Measurements from ENCODE around the gene RB1.

RB1 gene

GRCh38 chr13:48436661-48437288 lies 133.2 kb downstream of the RB1 start:
- TF ChIP-seq, protein P1, sequence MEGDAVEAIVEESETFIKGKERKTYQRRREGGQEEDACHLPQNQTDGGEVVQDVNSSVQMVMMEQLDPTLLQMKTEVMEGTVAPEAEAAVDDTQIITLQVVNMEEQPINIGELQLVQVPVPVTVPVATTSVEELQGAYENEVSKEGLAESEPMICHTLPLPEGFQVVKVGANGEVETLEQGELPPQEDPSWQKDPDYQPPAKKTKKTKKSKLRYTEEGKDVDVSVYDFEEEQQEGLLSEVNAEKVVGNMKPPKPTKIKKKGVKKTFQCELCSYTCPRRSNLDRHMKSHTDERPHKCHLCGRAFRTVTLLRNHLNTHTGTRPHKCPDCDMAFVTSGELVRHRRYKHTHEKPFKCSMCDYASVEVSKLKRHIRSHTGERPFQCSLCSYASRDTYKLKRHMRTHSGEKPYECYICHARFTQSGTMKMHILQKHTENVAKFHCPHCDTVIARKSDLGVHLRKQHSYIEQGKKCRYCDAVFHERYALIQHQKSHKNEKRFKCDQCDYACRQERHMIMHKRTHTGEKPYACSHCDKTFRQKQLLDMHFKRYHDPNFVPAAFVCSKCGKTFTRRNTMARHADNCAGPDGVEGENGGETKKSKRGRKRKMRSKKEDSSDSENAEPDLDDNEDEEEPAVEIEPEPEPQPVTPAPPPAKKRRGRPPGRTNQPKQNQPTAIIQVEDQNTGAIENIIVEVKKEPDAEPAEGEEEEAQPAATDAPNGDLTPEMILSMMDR (IDR thresholded peaks at IDR 0.05; ENCODE audit: extremely low read depth, missing control alignments) = no peak
- no peak for DNase-seq (ENCODE audit: low spot score)

DNA sequence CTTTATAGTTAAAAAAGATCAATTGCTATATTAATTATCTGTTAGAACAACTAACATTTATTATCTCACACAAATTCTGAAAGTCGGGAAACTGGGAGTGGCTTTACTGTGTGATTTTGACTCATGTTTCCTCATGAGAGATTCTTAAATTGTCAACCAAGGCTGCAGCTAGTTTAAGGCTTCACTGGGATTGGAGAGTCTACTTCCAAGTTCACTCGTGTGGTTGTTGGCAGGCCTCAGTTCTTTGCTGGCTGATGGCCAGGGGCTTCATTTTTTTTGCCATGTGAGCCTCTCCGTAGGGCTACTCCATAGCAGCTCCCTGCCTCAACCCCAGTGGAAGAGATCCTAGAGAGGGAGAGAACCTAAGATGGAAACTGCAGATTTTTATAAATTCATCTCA lies 133.8 kb downstream of the RB1 start:
- TF ChIP-seq, protein P1 (IDR thresholded peaks at IDR 0.05; ENCODE audit: extremely low read depth, missing control alignments) = no peak

GRCh38 chr13:48443442-48444208 lies 140.1 kb downstream of the RB1 start:
- TF ChIP-seq, protein P1 (IDR thresholded peaks at IDR 0.05; ENCODE audit: extremely low read depth, missing control alignments) = no peak
- DNase-seq (ENCODE audit: low spot score) = no peak

More for the DNA sequence above, 133.8 kb downstream of the RB1 start:
- DNase-seq (ENCODE audit: low spot score) = no peak

GRCh38 chr13:48446464-48446863 lies 142.9 kb downstream of the RB1 start:
- TF ChIP-seq, protein P1 (IDR thresholded peaks at IDR 0.05; ENCODE audit: extremely low read depth, missing control alignments) = no peak
- no peak for DNase-seq (ENCODE audit: low spot score)

DNA sequence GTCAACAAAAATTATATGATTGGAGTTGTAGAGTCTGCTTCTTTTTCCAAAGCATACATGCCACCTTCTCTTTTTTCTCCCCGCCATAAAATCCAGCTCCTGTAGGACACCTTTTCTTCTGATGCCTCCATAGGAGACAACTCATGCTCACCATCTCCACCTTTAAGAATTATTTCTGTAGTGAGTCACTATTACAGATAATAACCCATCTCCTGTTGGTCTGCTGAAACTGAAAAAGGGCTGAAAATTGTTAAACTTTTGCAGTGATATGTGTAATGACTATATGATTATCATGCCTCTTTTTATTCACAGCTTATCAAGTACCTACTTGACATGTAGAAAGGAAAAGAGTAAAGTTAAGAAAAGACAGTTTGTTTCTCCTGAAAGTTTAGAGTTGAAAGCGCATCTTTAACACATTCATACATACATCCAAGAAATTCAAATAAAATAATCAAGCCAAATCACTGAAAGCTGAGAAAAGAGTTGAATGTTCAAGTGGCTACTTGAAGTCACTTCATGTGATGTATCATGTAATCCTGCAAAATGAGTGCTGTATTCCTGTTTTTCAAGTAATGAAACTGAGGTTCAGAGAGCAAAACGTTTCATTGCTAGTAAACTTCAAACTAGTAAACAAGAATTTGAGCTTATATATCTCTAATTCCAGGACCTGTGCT lies 144.9 kb downstream of the RB1 start:
- no peak for DNase-seq (ENCODE audit: low spot score)
- TF ChIP-seq, protein P1 (IDR thresholded peaks at IDR 0.05; ENCODE audit: extremely low read depth, missing control alignments) = no peak

GRCh38 chr13:48448959-48449614 lies 145.5 kb downstream of the RB1 start:
- TF ChIP-seq, protein P1 (IDR thresholded peaks at IDR 0.05; ENCODE audit: extremely low read depth, missing control alignments) = no peak

More at GRCh38 chr13:48448959-48449614, 145.5 kb downstream of the RB1 start:
- DNase-seq (ENCODE audit: low spot score) = no peak
